ENCODE data around the gene ZNF280A. TPM values are rescaled to one million over a fixed set of nuclear protein-coding genes. Genes with fewer than 3 reads are reported as not detected.
A peak's percentile ranks its signal among the peaks of the same experiment; 100 is the strongest.

ZNF280A gene
- polyA plus RNA-seq (2013, experiment 1 of 2; ENCODE audit: insufficient read length) = not detected
- not detected for polyA plus RNA-seq (2013, experiment 2 of 2; ENCODE audit: insufficient read length)

DNA sequence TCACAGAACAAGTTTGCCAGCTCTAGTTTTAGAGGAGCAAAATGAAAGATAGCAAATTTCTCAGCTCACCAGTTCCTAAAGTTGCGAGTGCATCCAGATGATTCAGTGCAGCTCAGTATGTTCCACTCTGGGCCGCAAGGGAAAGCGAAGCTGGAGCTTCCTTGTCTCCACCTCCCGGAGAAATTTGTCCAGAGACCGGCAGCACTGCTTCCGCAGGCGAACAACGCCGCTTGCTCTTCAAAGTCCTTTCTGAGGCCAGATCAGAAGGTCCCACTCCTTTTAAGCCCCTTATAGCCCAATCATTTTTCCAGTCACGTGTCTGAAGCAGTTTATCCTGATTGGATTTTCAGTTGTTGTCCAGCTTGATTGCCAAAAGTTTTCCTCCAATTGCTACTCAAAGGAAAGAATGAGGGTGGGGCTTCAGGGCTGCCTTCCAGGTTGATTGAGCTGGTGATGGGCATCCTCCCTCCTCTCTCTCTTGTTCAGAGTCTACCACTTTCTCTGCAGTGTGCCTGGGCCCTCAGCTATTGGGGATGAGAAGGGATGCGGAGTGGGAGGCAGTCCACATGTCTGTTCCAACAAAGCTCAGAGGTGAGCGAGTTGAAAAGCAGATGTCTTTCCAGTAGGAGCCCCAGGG is at the start of gene ZNF280A:
Gene ZNF280A (minus strand): TSS at position 251 of the 637 bp plus-strand sequence. CDS start 4,640 bp downstream, outside the sequence.
- peak; percentile 2 for DNase-seq

GRCh38 chr22:22569218-22569617 is 49.1 kb upstream of the ZNF280A start:
- no peak for DNase-seq

- no peak for DNase-seq
Observed at GRCh38 chr22:22565981-22566380, 45.9 kb upstream of the ZNF280A start.

GRCh38 chr22:22558972-22559603 is 39.0 kb upstream of the ZNF280A start, which contains the start of gene PRAME:
Gene PRAME, minus strand, starts transcription at chr22:22559265. Its CDS starts 2,433 bp downstream, at chr22:22556832.
- no peak for DNase-seq

DNA sequence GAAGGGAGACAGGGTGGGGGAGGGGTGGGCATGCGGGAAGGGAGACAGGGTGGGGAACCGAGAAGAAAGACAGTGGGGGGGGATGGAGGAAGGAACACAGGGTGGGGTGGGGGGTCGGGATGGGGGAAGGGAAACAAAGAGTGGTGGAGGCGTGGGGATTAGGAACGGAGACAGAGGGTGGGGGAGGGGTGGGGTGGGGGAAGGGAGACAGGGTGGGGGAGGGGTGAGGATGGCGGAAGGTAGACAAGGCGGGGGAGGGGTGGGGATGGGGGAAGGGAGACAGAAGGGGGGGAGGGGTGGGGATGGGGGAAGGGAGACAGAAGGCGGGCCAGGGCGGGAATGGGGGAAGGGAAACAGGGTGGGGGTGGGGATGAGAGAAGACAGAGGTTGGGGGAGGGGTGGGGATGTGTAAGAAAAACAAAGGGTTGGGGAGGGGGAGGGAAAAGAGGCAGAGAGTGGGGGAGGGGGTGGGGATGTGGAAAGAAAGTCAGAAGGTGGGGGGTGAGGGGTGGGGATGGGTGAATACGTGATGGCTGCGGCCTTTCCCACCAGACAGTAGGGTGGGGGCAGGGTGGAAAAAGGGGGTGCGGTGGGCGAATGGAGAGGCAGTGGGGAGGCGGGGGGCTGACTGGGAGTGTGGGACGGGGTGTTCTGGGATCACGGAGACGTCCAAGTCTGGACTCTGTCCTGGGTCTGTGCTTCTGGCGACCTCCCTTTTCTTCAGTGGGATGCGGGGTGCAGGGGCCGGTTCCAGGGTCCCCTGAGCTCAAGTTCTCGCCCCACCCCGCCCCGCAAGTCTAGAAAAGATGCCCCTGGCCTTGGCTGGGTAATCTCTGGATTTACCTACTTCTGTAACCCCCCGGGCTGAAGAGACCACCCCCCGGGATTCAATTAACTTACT is 38.3 kb upstream of the ZNF280A start:
- DNase-seq = no peak

DNA sequence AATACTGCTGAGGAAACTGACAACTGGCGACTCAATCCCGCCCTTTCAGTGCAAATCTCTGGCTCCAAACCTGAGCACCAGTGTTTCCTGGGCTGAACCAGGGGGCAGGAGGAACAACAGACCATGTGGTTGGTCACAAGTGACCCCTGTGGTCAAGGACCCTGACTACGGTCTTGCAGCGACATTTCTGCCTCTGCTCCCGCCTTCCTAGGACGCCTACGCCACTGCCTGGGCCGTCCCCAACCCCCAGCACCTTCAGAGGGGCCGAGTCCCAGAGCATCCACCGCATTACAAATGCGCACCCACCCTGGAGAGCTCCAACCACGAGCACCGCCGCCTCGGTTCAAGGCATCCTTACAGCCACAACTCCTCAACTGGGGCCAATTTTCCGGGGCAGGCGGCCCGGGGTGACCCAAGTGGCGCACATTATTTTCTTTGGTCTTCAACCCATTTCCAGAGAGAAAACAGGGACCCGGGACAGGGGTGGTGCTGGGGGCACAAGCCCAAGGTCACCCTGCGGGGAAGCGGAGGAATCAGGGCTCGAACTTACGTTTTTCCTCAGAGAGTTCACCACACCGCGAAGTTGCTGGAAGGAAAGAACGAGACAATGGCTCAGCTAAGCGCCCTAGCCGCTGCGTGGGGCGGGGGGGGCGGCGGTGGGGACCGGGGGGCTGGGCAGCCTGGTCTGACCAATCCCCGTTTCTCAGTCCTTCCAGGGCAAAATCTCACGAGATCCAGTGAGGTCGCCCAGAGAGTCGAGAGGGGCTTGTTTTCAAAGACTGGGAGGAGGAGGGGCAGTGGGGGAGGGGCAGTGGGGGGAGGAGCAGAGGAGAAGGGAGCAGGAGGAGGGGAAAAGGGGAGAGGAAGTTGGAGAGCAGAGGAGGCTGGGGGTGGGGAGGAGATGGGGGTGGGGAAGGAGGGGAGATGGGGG is 37.2 kb upstream of the ZNF280A start:
- no peak for DNase-seq

DNA sequence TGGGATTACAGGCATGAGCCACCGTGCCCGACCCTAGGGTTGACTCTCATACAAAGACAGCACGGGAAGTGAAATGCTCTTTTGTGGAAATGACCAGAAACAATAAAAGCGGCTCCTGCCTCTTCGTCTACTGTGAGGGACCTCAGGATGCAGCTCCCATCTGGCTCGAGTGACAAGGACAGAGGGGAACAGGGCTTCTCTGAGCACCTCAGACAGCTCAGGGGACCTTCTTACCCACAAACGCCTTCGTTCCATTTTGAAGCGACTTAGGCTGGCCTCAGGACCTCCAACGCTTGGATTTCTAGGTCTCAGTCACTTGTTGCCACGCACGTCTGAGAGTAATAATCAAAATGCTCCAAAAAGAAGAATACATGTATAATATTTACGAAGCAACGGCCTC is 36.5 kb upstream of the ZNF280A start:
- DNase-seq = no peak

GRCh38 chr22:22555596-22555995 is 35.5 kb upstream of the ZNF280A start:
- no peak for DNase-seq

DNA sequence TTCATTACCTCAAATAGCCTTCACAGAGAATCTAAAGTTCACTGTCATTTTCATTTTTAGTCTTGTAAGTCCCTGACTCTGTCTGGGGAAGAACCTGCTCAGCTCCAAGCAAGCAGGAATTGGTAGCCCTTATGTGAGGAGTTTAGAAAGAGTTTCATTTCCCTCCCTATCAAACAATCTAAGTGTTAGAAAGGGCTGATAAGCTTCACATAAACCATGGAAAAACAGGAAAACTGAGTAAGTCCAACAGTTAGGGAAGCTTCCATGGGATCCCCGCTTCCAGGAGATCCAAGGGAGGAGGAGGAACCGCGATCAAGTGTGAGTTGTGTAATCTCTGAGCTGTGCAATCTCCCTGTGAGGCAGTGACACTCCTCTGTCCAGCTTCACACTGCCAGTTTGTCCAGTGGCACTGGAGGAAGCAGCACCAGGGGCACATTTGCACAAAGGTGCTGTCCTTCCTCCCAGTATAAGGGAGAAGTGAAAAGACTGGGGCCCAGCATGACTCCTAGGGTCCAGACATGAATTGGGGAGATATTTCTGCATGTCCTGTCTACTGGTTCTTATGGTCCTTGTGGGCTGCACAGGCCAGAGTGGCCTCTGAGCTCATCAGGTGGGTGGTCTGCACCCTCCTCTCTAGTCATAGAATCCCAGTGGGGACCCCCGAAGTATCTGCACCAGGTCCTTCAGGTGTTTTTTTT is 34.7 kb upstream of the ZNF280A start:
- DNase-seq = no peak

DNA sequence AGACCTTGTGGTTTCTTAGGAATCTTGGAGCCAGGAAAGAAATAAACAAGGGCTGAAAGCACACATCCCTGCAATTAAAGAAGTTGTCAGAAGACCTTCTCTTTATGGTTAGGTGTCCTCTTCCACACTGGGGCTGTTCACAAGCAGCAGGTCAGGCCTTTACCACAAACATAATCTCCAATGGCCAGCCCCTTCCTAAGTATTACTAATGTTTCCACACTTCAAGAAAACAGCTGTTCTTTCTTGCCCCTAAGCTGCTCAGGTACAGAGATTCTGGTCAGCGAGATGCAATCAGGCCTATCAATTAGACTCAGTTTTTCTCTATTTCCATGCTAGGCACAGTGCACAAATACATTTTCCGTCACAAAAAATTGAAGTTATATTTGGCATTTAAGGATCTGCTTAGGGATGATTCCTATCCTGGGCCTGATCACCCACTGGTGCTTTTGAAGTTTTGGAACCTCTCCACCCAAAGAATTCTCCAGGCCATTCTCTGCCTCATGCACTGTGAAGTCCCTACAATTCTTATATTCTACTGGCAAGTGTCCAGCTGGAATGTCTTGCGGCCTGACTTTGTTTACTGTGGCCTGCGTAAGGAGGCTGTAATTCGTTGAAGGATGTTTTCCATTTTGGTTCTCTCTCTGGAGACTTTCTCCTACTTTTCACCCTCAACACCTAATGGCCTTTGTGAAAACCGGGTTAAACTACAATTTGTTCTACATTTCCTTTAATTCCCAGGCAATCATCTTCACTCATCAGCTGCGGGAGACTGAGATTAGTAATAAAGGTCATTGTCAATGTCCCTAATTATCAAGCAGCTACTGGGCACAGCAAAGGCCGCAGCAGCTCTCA is 33.9 kb upstream of the ZNF280A start:
- no peak for DNase-seq

- DNase-seq = no peak
Observed at GRCh38 chr22:22553141-22553540, 33.1 kb upstream of the ZNF280A start.

DNA sequence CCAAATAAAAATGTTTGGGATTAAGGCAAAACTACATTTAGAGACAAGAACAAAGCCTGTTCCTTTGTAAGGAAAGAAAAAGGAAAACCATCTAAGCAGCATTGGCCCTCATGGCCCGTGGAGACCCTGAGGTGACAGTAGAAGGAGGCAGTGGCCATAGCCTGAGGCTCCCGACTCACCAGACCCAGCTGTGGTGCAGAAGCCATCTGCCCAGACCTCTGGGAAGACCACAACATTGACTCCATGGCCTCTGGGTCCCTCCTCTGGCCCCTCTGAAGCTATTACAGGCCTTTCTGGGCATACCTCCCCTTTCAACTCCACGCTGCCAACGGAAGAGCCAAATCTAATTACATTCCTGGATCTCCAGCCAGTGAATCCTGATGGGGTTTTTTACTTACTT is 32.6 kb upstream of the ZNF280A start:
- no peak for DNase-seq

- no peak for DNase-seq
Observed at GRCh38 chr22:22550789-22551434, 30.8 kb upstream of the ZNF280A start.

DNA sequence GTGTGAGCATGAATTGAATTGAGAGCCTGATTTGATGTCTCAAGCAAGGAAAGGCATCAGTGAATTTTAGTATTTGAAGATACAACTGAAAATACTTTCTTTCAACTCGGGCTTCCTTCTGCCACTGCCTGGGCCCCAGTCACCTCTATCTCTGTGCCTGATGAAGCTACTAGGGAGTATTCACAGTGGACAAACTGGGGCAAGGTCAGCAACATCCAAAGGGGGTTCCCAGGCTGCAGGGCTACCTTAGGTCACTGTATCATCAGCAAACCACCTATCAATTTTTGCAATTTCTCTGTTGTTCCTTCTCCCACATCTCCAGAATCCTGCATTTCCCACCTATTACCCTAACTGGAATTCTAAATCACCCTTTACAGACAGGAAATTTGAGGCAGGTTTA is 28.8 kb upstream of the ZNF280A start:
- DNase-seq = no peak

DNA sequence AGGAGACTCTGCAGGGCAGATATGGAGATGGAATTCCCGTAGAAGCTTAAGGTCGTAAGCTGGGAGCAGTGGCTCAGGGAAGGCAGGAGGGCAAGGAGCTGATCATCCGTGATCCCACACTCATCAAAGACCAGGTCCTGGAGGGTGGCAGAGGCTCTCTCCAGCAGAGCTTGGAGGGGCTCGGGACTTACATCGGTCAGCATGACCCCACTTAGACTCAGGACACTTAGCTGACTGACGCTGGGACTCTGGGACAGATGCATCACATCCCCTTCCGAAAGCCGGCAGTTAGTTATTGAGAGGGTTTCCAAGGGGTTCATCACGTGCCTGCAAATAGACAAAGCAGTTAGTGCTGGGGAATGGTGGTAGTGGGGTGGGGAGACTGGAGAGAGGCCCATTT is 28.2 kb upstream of the ZNF280A start:
- no peak for DNase-seq

- no peak for DNase-seq
Observed at GRCh38 chr22:22547692-22548300, 27.7 kb upstream of the ZNF280A start.

DNA sequence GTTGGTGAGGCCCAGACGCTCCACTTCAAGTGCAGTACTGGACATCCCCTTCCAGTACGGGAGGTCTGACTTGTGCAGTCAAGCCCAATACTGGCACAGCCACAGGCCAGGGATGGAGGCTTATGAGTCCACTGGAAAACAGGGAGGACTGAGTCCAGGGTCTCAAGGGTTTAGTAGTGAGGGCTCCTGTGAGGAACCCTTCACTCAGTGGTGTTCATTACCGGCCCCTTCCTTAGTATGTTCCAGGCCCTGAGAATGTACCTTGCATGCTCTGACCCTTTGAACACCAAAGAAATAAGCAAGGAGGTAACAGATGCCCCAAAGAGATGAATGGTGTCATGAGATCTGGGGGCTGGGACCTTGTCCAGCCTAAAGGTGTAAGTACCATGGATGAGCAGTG is 27.2 kb upstream of the ZNF280A start:
- DNase-seq = no peak

DNA sequence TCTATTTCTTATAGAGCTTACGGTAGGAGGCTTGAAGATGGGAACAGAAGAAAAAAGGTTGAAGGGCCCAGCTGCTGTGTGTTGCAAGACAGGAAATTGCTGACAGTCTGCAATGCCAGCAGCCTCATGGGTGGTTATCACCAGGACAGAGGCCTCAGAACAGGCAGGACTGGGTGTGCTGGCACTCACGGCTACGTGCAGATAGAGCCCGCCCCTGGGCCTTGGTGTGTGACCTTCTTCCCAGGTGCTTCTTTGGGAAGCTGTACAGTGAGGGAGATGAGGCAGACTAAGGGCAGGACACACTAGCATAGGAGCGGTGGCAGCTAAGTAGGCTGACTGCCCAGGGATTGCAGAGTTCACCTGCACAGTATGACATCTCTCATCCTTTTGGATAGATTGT is 26.4 kb upstream of the ZNF280A start:
- no peak for DNase-seq

DNA sequence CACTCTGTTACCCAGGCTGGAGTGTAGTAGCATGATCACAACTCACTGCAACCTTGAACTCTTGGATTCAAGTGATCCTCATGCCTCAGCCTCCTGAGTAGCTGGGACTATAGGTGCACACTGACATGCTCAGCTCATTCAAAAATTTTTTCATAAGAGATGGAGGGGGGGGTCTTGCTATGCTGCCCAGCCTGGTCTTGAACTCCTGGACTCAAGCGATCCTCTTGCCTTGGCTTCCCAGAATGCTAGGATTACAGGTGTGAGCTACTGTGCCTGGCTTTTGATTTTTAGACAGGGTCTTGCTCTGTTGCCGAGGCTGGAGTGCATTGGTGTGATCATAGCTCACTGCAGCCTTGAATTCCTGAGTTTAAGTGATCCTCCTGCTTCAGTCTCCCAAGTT is 25.0 kb upstream of the ZNF280A start:
- no peak for DNase-seq
